K562 (cell line): ENCODE results near the gene FILIP1.

Experiments used
- MEF2A ChIP-seq: IDR thresholded peaks from 2 replicates; pipeline ENCODE4 v1.6.1; 2011; ENCODE audit warnings: low read depth, mild to moderate bottlenecking, low read length, moderate library complexity; ENCODE audit not compliant: control insufficient read depth
- TF ChIP-seq, protein P1 (sequence below): sonication (generic); formaldehyde crosslinking; IDR thresholded peaks from 2 replicates; pipeline ENCODE4 v1.8.1; 2022; ENCODE audit warnings: missing genetic modification reagents

DNA sequence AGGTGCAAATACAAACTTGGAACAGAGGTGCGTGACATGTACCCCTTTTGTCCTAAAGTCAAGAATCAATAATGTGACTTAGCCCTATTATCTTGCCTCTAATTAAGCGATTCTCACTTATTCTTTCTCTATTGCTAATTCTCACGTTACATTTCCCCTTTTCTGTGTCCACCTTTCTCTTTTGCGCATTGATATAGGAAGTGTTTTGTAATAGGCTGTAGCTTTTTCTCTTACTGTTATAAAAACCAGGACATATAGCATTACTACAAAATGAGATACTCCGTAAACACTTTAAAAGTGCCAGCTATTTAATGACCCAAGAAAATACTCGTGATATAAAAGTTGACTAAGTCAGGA lies 208.3 kb downstream of the FILIP1 start:
- TF ChIP-seq MEF2A, result no peak
- TF ChIP-seq, protein P1, sequence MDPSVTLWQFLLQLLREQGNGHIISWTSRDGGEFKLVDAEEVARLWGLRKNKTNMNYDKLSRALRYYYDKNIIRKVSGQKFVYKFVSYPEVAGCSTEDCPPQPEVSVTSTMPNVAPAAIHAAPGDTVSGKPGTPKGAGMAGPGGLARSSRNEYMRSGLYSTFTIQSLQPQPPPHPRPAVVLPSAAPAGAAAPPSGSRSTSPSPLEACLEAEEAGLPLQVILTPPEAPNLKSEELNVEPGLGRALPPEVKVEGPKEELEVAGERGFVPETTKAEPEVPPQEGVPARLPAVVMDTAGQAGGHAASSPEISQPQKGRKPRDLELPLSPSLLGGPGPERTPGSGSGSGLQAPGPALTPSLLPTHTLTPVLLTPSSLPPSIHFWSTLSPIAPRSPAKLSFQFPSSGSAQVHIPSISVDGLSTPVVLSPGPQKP (CRISPR knock-in tag), result no peak
